GM04503 (cell line): ENCODE measurements around the gene SEC23B.

ENCODE experiments used
- DNase-seq: peaks from one replicate; pipeline ENCODE4 v3.0.0-alpha.2; 2012; ENCODE audit warnings: low read depth

Gene SEC23B

DNA sequence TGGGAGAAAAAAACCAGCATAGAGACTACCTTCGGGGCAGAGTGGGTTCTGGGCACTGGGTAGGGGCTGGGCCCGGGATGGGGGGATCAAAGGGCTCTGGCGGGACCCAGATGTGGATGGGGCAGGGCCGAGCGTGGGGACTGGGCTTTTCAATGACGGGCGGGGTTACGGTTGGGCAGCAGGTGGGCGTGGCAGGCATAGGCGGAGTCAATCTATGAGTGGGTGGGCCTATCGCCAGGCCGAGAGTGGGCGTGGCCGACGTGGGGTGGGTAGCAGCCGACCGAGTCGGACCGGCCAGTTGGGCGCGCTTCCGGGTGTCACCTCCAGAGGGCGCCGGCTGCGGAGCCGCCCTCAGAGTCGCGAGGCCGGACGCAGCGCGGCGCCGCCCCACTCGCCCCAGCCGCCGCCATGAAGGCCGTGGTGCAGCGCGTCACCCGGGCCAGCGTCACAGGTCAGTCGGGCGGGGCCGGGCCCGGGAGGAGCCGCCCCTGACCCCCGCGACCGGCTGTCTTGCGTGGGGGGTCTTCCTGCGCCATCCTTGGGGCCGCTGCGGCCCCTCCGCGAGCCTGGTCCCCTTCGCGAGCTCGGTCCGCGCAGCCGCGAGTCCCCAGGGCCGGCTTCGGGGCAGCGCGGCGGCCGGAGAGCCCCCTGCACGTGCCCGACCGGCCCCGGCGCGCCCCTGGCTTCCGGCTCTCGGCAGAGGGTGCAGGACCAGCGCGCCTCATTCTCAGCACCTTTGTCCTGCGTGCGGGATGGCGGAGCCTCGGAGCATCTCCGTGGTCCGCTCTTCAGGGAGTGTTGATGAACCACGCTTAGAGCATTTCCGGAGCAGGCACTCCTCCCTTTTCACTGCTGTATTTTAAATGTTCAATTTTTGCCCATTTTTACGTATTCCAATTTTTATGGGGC is 80.2 kb downstream of the SEC23B start, which contains the start of gene DTD1:
TSS of gene DTD1 (plus strand) at position 390 of the 909 bp plus-strand sequence. CDS start at position 409, 19 bp downstream.
- DNase-seq: peak; percentile 14

DNA sequence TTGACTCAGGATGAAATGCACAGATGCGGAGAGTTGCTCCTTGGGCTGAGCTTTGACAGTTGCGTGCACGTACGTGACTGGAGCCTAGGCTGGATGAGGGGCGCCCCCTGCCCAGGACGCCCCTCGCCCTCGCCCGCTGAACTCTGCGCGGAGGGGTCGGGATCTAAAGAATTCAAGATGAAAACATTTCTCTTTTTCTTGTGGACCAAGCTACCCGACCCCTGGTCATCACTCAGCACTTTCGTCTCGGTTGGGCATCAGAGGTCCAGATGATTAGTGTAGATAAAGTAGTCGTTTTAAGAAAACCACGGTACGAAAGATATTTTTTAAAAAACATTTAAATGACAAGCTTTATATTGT is 80.8 kb downstream of the SEC23B start:
- DNase-seq: no peak

DNA sequence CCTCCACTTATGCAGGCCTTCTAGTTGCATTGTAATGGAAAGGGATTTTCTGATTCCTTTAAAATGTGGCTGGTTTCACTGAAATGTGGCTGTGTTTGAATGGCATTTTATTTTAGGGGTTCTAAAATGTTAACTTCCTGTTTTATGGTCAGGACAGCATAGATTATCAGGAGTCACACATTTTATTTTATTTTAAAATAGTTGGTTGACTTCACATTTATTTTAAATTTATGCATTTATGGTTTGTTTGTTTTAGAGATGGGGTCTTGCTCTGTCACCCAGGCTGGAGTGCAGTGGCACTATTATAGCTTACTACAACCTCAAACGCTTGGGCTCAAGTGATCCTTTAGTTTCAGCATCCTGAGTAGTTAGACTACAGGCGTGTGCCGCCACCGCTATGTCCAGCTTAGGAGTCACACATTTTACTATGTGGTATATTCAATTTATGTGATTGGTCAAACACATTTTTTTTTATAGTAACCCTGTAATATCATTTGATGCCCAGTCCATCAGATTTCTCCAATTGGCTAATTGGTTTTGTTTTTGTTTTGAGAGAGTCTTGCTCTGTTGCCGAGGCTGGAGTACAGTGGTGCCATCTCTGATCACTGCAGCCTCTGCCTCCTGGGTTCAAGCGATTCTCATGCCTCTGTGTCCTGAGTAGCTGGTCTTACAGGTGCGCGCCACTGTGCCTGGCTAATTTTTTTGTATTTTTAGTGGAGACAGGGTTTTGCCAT is 82.4 kb downstream of the SEC23B start:
- DNase-seq: no peak

DNA sequence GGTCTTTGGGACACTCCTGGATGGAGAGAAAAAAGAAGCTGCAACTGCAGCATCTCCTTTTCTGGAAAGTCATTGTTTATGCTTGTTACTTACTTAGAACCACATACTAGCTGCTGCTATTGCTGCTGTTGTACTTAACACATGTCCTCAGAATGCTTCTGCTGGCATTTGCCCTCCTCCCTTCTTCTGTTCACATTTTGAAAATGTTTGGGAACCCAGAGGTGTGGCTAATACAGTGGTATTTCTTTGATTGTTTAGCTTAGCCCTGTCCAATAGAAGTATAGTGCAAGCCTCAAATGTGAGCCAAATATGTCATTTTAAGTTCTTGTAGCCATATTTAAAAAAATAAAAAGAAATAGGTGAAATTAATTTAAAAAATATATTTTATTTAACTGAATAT is 88.5 kb downstream of the SEC23B start:
- no peak for DNase-seq

DNA sequence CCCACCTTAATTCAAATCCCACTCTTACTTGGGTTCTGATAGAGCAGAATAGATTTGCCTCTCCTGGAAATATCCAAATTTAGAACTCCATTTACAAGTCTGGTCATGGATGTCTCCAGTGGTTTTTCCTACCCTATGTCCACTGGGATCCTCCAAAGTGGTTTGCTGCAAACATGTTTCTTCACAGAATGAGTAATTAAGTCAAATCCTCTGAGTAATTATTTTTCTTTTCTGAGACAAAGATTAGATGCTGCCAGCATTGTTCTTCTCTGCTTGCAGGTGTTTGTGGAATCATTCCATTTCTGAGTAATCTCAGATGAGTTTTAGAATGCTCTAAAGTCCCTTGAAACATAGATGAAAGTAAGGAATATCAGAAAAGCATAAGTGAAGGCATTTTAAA is 102.0 kb downstream of the SEC23B start:
- DNase-seq: no peak
